ENCODE data around the gene LAMB1. TPM values are rescaled to one million over a fixed set of nuclear protein-coding genes. Genes with fewer than 3 reads are reported as not detected.

The LAMB1 gene
- total RNA-seq, 1 donor, result 332 TPM

- no peak for TF ChIP-seq CTCF (IDR thresholded peaks at IDR 0.05; ENCODE audit: insufficient read depth, low read length)
- no peak overlapping the region for H3K4me3 ChIP-seq (ENCODE audit: low read depth, low read length)
- DNase-seq (ENCODE audit: low read depth), result no peak
These were observed 27.6 kb upstream of the LAMB1 start for GRCh38 chr7:108030516-108030915.

- H3K4me3 ChIP-seq (ENCODE audit: low read depth, low read length), result no peak overlapping the region
- no peak for TF ChIP-seq CTCF (IDR thresholded peaks at IDR 0.05; ENCODE audit: insufficient read depth, low read length)
- no peak for DNase-seq (ENCODE audit: low read depth)
These were observed 26.1 kb upstream of the LAMB1 start for GRCh38 chr7:108029034-108029433.

GRCh38 chr7:108028111-108028510 lies 25.1 kb upstream of the LAMB1 start:
- H3K4me3 ChIP-seq (ENCODE audit: low read depth, low read length), result no peak overlapping the region
- no peak for TF ChIP-seq CTCF (IDR thresholded peaks at IDR 0.05; ENCODE audit: insufficient read depth, low read length)
- no peak for DNase-seq (ENCODE audit: low read depth)

- H3K4me3 ChIP-seq (ENCODE audit: low read depth, low read length), result no peak overlapping the region
- no peak for TF ChIP-seq CTCF (IDR thresholded peaks at IDR 0.05; ENCODE audit: insufficient read depth, low read length)
- DNase-seq (ENCODE audit: low read depth), result peak; percentile 31
These were observed 24.3 kb upstream of the LAMB1 start for GRCh38 chr7:108027239-108027638.

- DNase-seq (ENCODE audit: low read depth), result peak; percentile 22
- no peak overlapping the region for H3K4me3 ChIP-seq (ENCODE audit: low read depth, low read length)
- no peak for TF ChIP-seq CTCF (IDR thresholded peaks at IDR 0.05; ENCODE audit: insufficient read depth, low read length)
These were observed 23.7 kb upstream of the LAMB1 start for GRCh38 chr7:108026647-108027046.

GRCh38 chr7:108026116-108026515 lies 23.2 kb upstream of the LAMB1 start:
- DNase-seq (ENCODE audit: low read depth), result no peak
- TF ChIP-seq CTCF (IDR thresholded peaks at IDR 0.05; ENCODE audit: insufficient read depth, low read length), result no peak
- no peak overlapping the region for H3K4me3 ChIP-seq (ENCODE audit: low read depth, low read length)

- H3K4me3 ChIP-seq (ENCODE audit: low read depth, low read length), result no peak overlapping the region
- no peak for DNase-seq (ENCODE audit: low read depth)
- no peak for TF ChIP-seq CTCF (IDR thresholded peaks at IDR 0.05; ENCODE audit: insufficient read depth, low read length)
These were observed 21.6 kb upstream of the LAMB1 start for GRCh38 chr7:108024538-108024937.

All from fibroblast of the aortic adventitia (primary cell).